ENCODE results near the gene PPP2R5C.

The PPP2R5C gene

GRCh38 chr14:101731187-101732080, 30.1 kb upstream of the PPP2R5C start (continued):
- 0 out of 2 replicates have a peak, but pooled peaks have one; percentile 34 for TF ChIP-seq IKZF3 (tag by site-specific recombination; IDR thresholded peaks at IDR 0.05)

- H3K27ac ChIP-seq (ENCODE audit: extremely low read depth, low read depth, low read length) = no peak overlapping the region
- no peak overlapping the region for H3K4me3 ChIP-seq (ENCODE audit: low read depth, low read length)
- no peaks in the 10 kb centered on the region for H3K9me3 ChIP-seq (ENCODE audit: control insufficient read depth, insufficient read depth, low read depth, low read length)
- TF ChIP-seq ZNF664 (tag by site-specific recombination; IDR thresholded peaks at IDR 0.05) = no peak
- TF ChIP-seq ZNF549 (tag by site-specific recombination; IDR thresholded peaks at IDR 0.05) = no peak
- TF ChIP-seq ZNF513 (tag by site-specific recombination; IDR thresholded peaks at IDR 0.05) = no peak
- no peak for TF ChIP-seq ZNF580 (tag by site-specific recombination; IDR thresholded peaks at IDR 0.05)
- TF ChIP-seq ZNF558 (tag by site-specific recombination; IDR thresholded peaks at IDR 0.05) = no peak
- no peak for TF ChIP-seq ZSCAN16 (tag by site-specific recombination; IDR thresholded peaks at IDR 0.05)
- no peak for TF ChIP-seq ZNF37A (tag by site-specific recombination; IDR thresholded peaks at IDR 0.05)
- TF ChIP-seq ZNF157 (tag by site-specific recombination; IDR thresholded peaks at IDR 0.05) = no peak
- no peak for TF ChIP-seq ZNF76 (tag by site-specific recombination; IDR thresholded peaks at IDR 0.05; ENCODE audit: borderline replicate concordance, low read depth)
- no peak for TF ChIP-seq ZNF488 (tag by site-specific recombination; IDR thresholded peaks at IDR 0.05)
- TF ChIP-seq SP2 (tag by site-specific recombination; IDR thresholded peaks at IDR 0.05) = no peak
- no peak for TF ChIP-seq KLF7 (tag by site-specific recombination; IDR thresholded peaks at IDR 0.05; ENCODE audit: borderline replicate concordance)
- no peak for TF ChIP-seq ZNF394 (tag by site-specific recombination; IDR thresholded peaks at IDR 0.05; ENCODE audit: borderline replicate concordance)
- no peak for TF ChIP-seq ZNF138 (tag by site-specific recombination; IDR thresholded peaks at IDR 0.05; ENCODE audit: borderline replicate concordance)
- no peak for TF ChIP-seq ZNF16 (tag by site-specific recombination; IDR thresholded peaks at IDR 0.05; ENCODE audit: low read depth)
- TF ChIP-seq ZNF140 (tag by site-specific recombination; IDR thresholded peaks at IDR 0.05) = no peak
- TF ChIP-seq ZNF302 (tag by site-specific recombination; IDR thresholded peaks at IDR 0.05; ENCODE audit: low read depth) = no peak
- H3K4me1 ChIP-seq (ENCODE audit: control insufficient read depth, insufficient read depth, low read length) = no peaks in the 10 kb centered on the region
- CTCF ChIA-PET = interaction anchor here (0.6 kb wide), 1 partner anchor 15 kb away, joined by 3 read pairs; no protein-coding TSS in a partner anchor
- POLR2A ChIA-PET = no interaction called here
- no peaks in the 10 kb centered on the region for H3K36me3 ChIP-seq (ENCODE audit: control insufficient read depth in 2 of 2, insufficient read depth in 1 of 2, low read length in 2 of 2)
Observed at GRCh38 chr14:101732118-101732517, 29.4 kb upstream of the PPP2R5C start.

- Histone ChIP-seq H3K4me3 (ENCODE audit: low read depth, low read length) (no peak overlapping the region), H3K9me3 (ENCODE audit: control insufficient read depth, insufficient read depth, low read depth, low read length) (no peaks in the 10 kb centered on the region), H3K4me1 (ENCODE audit: control insufficient read depth, insufficient read depth, low read length) (no peaks in the 10 kb centered on the region), H3K36me3 (ENCODE audit: control insufficient read depth in 2 of 2, insufficient read depth in 1 of 2, low read length in 2 of 2) (no peaks in the 10 kb centered on the region), H3K27ac (ENCODE audit: extremely low read depth, low read depth, low read length) (no peak overlapping the region)
- CTCF ChIA-PET = no interaction called here
- POLR2A ChIA-PET = no interaction called here
- TF ChIP-seq ZNF280D (tag by site-specific recombination; IDR thresholded peaks at IDR 0.05) (no peak), ZNF138 (tag by site-specific recombination; IDR thresholded peaks at IDR 0.05; ENCODE audit: borderline replicate concordance) (no peak), MZF1 (tag by site-specific recombination; IDR thresholded peaks at IDR 0.05; ENCODE audit: borderline replicate concordance) (no peak), ZNF426 (tag by site-specific recombination; IDR thresholded peaks at IDR 0.05) (no peak), ZXDB (tag by site-specific recombination; IDR thresholded peaks at IDR 0.05) (no peak), ZNF530 (tag by site-specific recombination; IDR thresholded peaks at IDR 0.05; ENCODE audit: low read depth) (no peak)
Observed at GRCh38 chr14:101733211-101733610, 28.3 kb upstream of the PPP2R5C start.

Data from HEK293 (cell line).